ENCODE results near the gene OTUD7B. TPM values are rescaled to one million over a fixed set of nuclear protein-coding genes. Genes with fewer than 3 reads are reported as not detected.

The OTUD7B gene
- total and polyA plus RNA-seq, 9 of the 15 experiments (the other 6 are each of a cell fraction or from before 2014, with no cell fraction given), result 0.96 to 18.8 (median 7.4) TPM

DNA sequence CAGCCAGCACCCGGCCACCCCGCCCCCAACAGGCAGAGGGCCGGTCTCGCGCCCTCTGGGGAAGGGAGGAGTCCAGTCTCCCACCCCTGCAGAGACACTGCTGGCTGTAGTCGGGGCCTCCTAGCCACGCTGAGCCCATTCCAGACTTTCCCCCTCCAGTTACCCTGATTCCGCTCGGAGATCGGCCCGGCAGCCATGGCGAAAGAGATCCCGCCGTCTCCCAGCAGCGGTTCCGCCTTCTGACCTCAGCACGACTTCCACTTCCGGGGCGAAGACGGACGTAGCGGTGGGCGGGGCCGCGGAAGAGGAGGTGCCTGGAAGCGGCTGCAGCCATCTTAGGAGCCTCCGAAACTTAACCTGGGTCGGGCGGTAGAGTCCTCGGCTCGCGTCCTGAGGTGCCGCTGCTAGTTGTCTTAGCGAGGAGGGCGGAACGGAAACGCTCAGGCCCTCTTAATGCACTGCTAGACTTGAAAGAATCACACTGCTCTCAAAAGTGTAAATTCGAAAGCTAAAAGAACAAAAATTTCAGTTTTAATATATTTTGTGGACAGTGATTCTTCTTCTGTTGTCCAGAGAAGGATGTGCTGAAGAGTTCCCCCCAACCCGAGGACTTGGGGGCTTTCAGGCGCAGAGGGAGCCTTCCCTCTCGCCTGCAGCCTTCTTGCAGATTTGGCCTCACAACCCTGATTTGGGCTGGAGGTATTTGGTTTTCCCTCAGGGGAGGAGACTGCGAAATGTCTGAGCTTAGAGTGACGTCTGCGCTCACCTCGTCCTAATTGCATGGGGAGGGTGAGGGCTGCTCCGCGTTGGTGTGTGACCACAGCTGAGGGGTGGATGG, 82.7 kb downstream of the OTUD7B start, which contains the start of gene SF3B4 (continued):
- TF ChIP-seq, protein P1, sequence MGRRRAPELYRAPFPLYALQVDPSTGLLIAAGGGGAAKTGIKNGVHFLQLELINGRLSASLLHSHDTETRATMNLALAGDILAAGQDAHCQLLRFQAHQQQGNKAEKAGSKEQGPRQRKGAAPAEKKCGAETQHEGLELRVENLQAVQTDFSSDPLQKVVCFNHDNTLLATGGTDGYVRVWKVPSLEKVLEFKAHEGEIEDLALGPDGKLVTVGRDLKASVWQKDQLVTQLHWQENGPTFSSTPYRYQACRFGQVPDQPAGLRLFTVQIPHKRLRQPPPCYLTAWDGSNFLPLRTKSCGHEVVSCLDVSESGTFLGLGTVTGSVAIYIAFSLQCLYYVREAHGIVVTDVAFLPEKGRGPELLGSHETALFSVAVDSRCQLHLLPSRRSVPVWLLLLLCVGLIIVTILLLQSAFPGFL (CRISPR knock-in tag; IDR thresholded peaks at IDR 0.05), result peak; percentile 95; the same call in 1 of the 2 replicates
- TF ChIP-seq ZNF12 (CRISPR knock-in tag; IDR thresholded peaks at IDR 0.05), result no peak
- TF ChIP-seq CREB1 (IDR thresholded peaks at IDR 0.05), result peak; percentile 75
- peak; percentile 73 for TF ChIP-seq CREB1 (CRISPR knock-in tag; IDR thresholded peaks at IDR 0.05)
- no peak for TF ChIP-seq PTTG1 (tag; IDR thresholded peaks at IDR 0.05; ENCODE audit: low read depth)
- no peak for TF ChIP-seq HDAC8 (tag; IDR thresholded peaks at IDR 0.05)
- TF ChIP-seq ZNF3 (CRISPR knock-in tag; IDR thresholded peaks at IDR 0.05), result no peak
- peak; percentile 95 for TF ChIP-seq RBFOX2 (IDR thresholded peaks at IDR 0.05; ENCODE audit: low read depth, low read length)
- TF ChIP-seq, protein P2, sequence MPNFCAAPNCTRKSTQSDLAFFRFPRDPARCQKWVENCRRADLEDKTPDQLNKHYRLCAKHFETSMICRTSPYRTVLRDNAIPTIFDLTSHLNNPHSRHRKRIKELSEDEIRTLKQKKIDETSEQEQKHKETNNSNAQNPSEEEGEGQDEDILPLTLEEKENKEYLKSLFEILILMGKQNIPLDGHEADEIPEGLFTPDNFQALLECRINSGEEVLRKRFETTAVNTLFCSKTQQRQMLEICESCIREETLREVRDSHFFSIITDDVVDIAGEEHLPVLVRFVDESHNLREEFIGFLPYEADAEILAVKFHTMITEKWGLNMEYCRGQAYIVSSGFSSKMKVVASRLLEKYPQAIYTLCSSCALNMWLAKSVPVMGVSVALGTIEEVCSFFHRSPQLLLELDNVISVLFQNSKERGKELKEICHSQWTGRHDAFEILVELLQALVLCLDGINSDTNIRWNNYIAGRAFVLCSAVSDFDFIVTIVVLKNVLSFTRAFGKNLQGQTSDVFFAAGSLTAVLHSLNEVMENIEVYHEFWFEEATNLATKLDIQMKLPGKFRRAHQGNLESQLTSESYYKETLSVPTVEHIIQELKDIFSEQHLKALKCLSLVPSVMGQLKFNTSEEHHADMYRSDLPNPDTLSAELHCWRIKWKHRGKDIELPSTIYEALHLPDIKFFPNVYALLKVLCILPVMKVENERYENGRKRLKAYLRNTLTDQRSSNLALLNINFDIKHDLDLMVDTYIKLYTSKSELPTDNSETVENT (CRISPR knock-in tag; IDR thresholded peaks at IDR 0.05), result 0 out of 2 replicates have a peak, but pooled peaks have one; percentile 46
- TF ChIP-seq, protein P3, sequence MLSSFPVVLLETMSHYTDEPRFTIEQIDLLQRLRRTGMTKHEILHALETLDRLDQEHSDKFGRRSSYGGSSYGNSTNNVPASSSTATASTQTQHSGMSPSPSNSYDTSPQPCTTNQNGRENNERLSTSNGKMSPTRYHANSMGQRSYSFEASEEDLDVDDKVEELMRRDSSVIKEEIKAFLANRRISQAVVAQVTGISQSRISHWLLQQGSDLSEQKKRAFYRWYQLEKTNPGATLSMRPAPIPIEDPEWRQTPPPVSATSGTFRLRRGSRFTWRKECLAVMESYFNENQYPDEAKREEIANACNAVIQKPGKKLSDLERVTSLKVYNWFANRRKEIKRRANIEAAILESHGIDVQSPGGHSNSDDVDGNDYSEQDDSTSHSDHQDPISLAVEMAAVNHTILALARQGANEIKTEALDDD (IDR thresholded peaks at IDR 0.05), result no peak
- TF ChIP-seq, protein P4, sequence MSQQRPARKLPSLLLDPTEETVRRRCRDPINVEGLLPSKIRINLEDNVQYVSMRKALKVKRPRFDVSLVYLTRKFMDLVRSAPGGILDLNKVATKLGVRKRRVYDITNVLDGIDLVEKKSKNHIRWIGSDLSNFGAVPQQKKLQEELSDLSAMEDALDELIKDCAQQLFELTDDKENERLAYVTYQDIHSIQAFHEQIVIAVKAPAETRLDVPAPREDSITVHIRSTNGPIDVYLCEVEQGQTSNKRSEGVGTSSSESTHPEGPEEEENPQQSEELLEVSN (IDR thresholded peaks at IDR 0.05; ENCODE audit: borderline replicate concordance in 1 of 2, extremely low read depth in 1 of 2, insufficient read depth in 1 of 2, insufficient read length in 1 of 2, low read depth in 1 of 2, low read length in 1 of 2, poor library complexity in 1 of 2, severe bottlenecking in 1 of 2), result peak in 1 of 2 experiments; percentile 19
- 0 out of 2 replicates have a peak, but pooled peaks have one; percentile 21 for TF ChIP-seq RUNX1 (IDR thresholded peaks at IDR 0.05; ENCODE audit: low read depth)
- no peak for TF ChIP-seq ATF1 (CRISPR knock-in tag; IDR thresholded peaks at IDR 0.05)
- peak; percentile 95 for TF ChIP-seq ATF1 (tag; IDR thresholded peaks at IDR 0.05)
- peak; percentile 50; the same call in 1 of the 2 replicates for TF ChIP-seq CHD2 (IDR thresholded peaks at IDR 0.05; ENCODE audit: low read depth, low read length)
- TF ChIP-seq EGR1 (conservative IDR thresholded peaks at IDR 0.05), result peak; percentile 16; the same call in 1 of the 2 replicates
- no peak for TF ChIP-seq ZNF311 (CRISPR knock-in tag; IDR thresholded peaks at IDR 0.05)
- TF ChIP-seq SMAD1 (IDR thresholded peaks at IDR 0.05; ENCODE audit: low read depth, low read length, partially characterized antibody), result peak; percentile 79
- TF ChIP-seq, protein P5, sequence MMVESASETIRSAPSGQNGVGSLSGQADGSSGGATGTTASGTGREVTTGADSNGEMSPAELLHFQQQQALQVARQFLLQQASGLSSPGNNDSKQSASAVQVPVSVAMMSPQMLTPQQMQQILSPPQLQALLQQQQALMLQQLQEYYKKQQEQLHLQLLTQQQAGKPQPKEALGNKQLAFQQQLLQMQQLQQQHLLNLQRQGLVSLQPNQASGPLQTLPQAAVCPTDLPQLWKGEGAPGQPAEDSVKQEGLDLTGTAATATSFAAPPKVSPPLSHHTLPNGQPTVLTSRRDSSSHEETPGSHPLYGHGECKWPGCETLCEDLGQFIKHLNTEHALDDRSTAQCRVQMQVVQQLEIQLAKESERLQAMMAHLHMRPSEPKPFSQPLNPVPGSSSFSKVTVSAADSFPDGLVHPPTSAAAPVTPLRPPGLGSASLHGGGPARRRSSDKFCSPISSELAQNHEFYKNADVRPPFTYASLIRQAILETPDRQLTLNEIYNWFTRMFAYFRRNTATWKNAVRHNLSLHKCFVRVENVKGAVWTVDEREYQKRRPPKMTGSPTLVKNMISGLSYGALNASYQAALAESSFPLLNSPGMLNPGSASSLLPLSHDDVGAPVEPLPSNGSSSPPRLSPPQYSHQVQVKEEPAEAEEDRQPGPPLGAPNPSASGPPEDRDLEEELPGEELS (CRISPR knock-in tag; IDR thresholded peaks at IDR 0.05; ENCODE audit: borderline replicate concordance), result 0 out of 2 replicates have a peak, but pooled peaks have one; percentile 57
- TF ChIP-seq SMAD4 (CRISPR knock-in tag; conservative IDR thresholded peaks at IDR 0.05), result 0 out of 2 replicates have a peak, but pooled peaks have one; percentile 58

Data from K562 (cell line).